ENCODE measurements around the gene NEURL4. TPM values are rescaled to one million over a fixed set of nuclear protein-coding genes. Genes with fewer than 3 reads are reported as not detected.

NEURL4 gene
- polyA plus RNA-seq, 1 donor from 2014 or later, result 1.7 TPM

DNA sequence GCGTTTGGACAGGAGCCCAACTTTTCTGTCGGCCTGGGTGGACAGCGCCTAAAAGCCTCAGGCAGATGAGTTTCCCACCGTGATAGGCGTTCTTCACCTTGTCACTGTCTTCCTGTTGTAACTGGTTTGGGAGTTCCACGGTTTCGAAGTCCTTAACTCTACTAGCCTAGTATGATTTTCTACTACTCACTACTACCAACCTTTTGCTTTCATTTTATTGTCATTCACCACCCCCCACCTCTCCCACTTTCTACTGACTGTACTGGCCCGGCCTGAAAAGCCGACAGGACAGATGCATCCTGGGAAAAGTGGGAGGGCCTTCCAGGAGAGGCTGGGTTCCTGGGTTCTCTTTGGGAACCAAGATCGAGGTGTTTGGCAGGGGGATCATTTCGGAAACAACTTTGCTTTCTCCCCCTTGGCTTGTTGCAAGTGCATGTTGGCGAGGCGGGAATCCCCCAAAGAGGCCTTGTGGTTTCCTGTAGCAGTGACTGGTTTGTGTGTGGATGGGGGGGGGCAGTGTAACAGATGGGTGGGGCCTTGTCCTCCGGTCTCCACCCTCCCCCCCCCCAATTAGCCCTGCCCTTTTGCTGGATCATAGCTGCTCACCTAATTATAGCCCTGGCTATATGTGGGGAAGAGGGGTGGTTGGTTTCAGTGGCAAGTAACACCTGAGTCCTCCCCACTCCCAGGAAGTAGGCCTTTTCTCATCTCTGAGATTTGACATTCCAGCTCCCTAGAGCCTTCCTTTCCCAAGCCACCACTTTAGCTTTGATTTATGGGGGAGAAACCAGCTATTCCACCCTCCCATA, 20.3 kb downstream of the NEURL4 start:
- peaks cover 14 to 39% (median 23%) of the 10 kb centered on the region in 3 donors for H3K4me1 Mint-ChIP-seq
- peak overlapping the region; percentile 95 to 99 (median 99) for H3K27ac Mint-ChIP-seq
- no peaks in the 10 kb centered on the region for H3K9me3 Mint-ChIP-seq
- H3K4me3 Mint-ChIP-seq, result peak overlapping the region; percentile 91 to 99 (median 96)
- H3K27me3 Mint-ChIP-seq, result peaks cover 2% of the 10 kb centered on the region
- H3K36me3 Mint-ChIP-seq, result peaks cover 6% of the 10 kb centered on the region

DNA sequence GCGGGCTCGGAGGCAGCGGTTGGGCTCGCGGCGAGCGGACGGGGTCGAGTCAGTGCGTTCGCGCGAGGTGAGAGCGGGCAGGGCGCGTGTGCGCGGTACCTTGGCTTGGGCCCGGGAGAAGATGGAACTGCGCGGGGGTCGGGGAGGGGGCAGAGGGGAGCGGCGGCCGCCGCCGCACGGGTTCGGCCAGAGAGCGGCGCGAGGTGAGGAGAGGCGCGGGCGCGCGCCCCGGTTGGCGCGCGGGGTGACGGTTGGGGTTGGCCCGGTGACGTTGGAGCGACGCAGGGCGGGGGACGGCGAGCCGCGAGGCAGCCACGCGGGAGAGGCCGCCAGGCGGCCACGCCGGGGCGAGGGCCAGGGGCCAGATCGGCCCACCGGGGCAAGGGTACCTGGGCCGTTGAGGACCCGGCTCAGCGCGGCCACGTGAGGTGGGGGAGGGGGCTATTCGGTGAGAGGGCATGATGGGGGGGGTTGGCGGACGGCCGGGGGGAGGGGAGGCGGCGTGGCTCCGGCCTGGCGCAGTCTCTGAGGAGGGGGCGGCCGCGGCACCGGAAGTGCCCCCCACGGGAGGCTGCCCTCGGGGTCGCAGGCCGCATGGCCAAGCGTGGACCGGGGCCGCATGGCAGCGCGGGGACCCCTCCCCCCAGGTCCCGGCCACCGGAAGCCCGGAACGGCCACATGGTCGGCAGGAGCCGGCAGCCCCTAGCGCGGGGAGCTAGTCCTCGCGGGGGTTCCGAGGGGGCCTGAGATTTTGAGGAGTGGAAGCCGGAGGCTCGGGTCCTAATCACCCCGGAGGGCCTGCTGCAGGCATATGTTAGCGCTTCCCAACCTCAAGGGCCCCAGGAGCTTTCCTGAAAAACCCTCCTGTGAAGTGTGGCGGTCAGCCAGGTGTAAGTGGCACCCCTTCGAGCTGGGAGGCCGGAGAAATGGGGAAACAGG, 21.2 kb downstream of the NEURL4 start:
- Mint-ChIP-seq H3K9me3 (no peaks in the 10 kb centered on the region), H3K27ac (peak overlapping the region; percentile 95 to 100 (median 99)), H3K27me3 (peaks cover 2% of the 10 kb centered on the region), H3K36me3 (peaks cover 6% of the 10 kb centered on the region), H3K4me3 (peak overlapping the region; percentile 91 to 99 (median 96)), H3K4me1 (peaks cover 14 to 32% (median 18%) of the 10 kb centered on the region in 3 donors)

DNA sequence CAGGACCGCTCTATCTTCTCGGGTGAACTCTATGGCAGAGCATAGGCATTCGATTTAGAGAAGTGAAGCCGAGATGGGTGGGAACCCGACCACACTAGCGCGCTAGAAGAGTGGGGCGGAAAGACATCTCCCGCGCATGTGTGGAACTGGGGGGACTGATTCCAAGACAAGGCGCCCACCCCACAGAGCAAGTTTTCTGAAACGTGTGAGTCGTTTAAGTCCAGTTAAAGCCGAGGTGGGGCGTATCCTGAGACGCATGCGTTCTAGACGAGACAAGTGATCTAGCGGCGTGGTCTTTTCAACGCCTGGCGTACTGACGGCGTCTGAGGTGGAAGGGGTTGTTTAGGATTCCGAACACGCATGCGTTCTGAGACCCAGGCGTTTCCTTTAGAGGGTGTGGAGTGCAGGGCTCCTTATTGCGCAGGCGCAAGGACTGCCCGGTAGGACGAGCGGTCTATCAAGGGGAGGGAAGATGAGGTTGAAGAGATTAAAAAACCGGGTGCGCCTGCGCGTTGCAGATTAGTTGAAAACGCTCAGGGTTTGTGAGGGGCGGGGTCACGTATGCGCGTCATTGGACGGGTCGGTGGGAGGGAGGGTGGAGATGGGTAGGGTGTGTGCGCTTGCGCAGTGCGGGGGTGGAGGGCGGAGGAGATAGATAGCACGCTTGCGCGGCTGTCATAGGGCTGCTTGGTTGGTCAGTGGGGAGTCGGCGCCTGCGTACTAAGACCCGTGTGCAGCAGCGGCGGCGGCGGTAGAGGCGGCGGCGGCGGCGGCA, 22.0 kb downstream of the NEURL4 start, which contains the start of gene EIF5A:
EIF5A (plus strand) TSS at position 718 of the 775 bp plus-strand sequence. CDS start 2,008 bp downstream, outside the sequence.
- Mint-ChIP-seq H3K4me3 (peak within 1 kb of the TSS; percentile 91 to 99 (median 96)), H3K27me3 (peaks cover 2% of the 10 kb centered on the region), H3K36me3 (peaks cover 6% of the 10 kb centered on the region), H3K9me3 (no peaks in the 10 kb centered on the region), H3K4me1 (peaks cover 14 to 28% (median 16%) of the 10 kb centered on the region in 3 donors), H3K27ac (peak within 1 kb of the TSS; percentile 95 to 100 (median 99))

DNA sequence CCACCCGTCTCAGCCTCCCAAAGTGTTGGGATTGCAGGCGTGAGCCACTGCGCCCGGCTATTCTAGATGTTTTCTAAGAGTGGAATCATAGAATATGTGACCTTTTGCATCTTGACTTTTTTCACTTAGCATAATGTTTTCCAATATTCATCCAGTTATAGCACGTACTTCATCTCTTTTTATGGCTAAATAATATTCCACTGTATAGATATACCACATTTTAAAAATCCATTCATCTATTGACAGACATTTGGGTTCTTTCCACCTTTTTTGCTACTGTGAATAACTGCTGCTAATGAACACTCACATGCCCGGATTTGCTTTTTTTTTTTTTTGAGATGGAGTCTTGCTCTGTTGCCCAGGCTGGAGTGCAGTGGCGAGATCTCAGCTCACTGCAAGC, 25.0 kb downstream of the NEURL4 start:
- Mint-ChIP-seq H3K36me3 (peaks cover 4% of the 10 kb centered on the region), H3K4me3 (no peak overlapping the region), H3K27me3 (peaks cover 5% of the 10 kb centered on the region), H3K4me1 (peaks cover 4 to 6% (median 6%) of the 10 kb centered on the region in 3 donors), H3K9me3 (no peaks in the 10 kb centered on the region), H3K27ac (peak overlapping the region in 1 of 3 donors; percentile 18)

DNA sequence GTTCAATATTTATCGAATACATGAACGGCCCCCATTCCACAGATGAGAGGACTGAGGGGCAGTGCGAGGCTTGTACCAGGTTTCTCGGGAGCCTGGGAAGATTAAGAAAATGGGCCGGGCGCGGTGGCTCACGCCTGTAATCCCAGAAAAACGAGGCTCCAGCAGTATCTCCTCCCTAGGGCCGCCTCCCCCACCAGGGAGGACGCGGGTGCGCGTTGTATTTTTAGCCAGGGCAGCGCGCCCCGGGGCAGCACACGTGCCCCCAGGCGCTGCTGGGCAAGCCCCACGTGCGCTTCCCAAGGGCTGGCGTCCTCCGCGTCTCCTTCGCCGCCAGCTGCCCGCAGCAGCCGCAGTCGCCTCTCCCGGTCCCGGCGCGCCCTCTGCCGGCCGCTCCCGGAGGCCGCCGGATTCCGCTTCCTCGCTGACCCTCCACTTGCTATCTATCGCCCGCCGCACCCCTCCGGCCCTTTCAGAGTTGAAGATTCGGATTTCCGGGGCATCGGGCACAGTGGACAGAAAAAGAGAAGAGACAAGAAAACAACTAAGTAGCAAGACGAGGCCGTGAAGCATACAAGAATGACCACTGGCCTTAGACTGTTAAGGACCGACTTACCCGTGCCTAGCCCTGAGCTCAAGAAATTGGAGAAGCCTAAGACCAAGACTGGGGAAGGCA, 32.8 kb downstream of the NEURL4 start:
- Mint-ChIP-seq H3K9me3 (no peaks in the 10 kb centered on the region), H3K27ac (peak overlapping the region in 1 of 3 donors; percentile 85), H3K4me1 (peaks cover 10 to 13% (median 13%) of the 10 kb centered on the region in 3 donors), H3K27me3 (peaks cover 12% of the 10 kb centered on the region), H3K36me3 (peaks cover 2% of the 10 kb centered on the region), H3K4me3 (peak overlapping the region; percentile 16 to 77 (median 66))

DNA sequence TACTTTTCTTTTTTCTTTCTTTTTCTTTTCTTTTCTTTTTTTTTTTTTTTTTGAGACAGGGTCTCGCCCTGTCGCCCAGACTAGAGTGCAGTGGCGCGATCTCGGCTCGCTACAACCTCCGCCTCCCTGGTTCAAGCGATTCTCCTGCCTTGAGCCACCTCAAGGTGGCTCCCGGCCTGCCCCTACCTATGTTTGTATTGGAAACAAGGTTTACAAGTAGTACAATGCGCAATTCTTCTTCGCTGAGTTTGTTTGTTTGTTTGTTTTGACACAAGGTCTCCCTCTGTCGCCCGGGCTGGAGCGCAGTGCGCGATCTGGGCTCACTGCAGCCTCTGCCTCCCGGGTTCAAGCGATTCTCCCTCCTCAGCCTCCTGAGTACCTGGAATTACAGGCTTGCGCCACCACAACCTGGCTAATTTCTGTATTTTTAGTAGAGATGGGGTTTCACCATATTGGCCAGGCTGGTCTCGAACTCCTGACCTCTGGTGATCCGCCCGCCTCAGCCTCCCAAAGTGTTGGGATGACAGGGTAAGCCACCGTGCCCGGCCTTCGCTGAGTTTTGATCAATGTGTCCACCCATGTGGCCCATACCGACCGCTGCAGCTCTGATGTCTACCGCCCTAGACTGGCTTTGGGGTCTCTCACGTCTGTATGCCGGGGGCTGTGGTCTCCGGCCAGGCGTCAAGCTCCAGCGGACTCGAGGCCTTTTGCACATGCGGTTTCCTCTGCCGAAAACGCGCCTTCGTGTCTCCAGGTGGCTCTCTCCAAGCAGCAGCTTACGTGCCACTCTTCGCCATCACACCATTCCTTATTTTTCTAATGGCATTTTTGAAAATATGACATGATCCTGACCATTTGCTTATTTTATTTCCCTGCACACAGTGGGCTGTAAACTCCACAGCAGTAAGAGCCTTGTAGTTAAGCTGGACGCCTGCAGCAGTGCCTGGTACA, 33.6 kb downstream of the NEURL4 start:
- Mint-ChIP-seq H3K27ac (peak overlapping the region in 2 of 3 donors; percentile 69 to 93), H3K36me3 (peaks cover 1% of the 10 kb centered on the region), H3K9me3 (no peaks in the 10 kb centered on the region), H3K4me1 (peaks cover 10 to 13% (median 13%) of the 10 kb centered on the region in 3 donors), H3K27me3 (peaks cover 14% of the 10 kb centered on the region), H3K4me3 (peak overlapping the region; percentile 55 to 95 (median 82))

DNA sequence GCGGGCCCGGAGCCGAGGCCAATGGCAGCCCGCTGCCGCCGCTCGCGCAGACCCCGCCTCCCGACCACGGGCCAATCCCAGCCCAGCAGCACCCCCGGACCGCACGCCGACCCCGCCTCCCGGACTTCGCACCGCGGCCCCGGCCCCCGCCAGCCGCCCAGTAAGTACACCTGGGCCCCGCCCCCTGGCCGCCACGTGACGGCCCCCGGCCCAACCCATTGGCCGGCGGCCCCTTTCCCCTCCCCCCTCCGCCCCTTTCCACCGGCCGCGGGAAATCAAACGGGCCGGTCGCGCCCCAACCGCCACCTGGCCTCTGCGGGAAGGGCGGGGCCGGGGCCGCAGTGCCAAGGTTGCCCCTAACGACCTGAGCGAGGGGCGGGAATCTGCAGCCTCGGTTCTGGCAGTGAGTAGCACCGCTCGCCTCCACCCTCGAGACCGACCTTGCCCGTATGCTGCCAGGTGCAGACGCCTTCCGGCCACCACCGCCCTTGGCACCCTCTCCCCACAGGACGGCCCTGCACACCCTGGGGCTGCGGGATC, 34.5 kb downstream of the NEURL4 start, which contains the start of gene YBX2:
YBX2 (minus strand) TSS at position 26 of the 540 bp plus-strand sequence. CDS start 139 bp downstream, outside the sequence.
- peaks cover 10 to 13% (median 13%) of the 10 kb centered on the region in 3 donors for H3K4me1 Mint-ChIP-seq
- H3K9me3 Mint-ChIP-seq, result no peaks in the 10 kb centered on the region
- H3K27ac Mint-ChIP-seq, result peak within 1 kb of the TSS in 2 of 3 donors; percentile 69 to 93
- H3K36me3 Mint-ChIP-seq, result no peaks in the 10 kb centered on the region
- H3K4me3 Mint-ChIP-seq, result peak within 1 kb of the TSS; percentile 55 to 95 (median 82)
- H3K27me3 Mint-ChIP-seq, result peaks cover 19% of the 10 kb centered on the region

DNA sequence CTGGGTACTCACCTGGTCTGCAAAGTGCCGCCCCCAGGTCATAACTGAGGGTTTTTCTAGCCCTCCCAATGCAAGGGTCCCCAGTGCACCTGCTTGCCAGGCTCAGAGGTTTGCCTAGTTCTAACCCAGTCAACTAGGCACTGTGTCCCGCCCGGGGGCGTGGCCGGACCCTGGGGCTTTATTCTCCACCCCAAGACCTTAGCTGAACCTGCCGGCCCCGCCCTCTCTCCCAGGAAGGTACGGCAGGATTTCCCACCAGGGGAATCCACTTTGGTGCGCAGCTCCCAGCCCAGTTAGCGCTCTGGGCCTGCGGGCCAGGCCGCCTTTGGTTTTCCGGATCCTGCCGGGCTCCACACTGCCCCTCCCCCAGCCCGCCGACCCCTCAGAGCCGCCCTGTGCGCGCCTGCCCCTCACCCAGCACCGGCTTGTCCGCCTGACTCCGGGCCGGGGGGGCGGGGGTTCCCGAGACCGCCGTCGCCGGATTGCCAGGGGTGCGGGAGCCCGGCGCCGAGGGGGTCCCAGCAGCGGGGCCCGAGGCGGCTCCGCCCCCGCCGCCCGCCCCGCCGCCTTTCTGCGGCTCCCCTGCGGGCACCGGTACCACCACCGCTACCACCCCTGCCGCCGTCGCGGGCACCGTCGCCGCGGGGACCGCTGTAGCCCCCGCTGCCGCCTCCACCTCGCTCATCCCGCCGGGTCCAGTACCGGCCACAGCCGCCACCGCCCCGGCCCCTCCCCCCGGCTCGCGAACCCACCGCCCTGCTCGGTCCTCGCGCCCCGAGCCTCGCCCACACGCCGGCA, 35.1 kb downstream of the NEURL4 start:
- Mint-ChIP-seq H3K27ac (peak overlapping the region in 1 of 3 donors; percentile 68), H3K36me3 (no peaks in the 10 kb centered on the region), H3K27me3 (peaks cover 19% of the 10 kb centered on the region), H3K4me3 (peak overlapping the region; percentile 41 to 68 (median 50)), H3K9me3 (no peaks in the 10 kb centered on the region), H3K4me1 (peaks cover 10 to 13% (median 13%) of the 10 kb centered on the region in 3 donors)

DNA sequence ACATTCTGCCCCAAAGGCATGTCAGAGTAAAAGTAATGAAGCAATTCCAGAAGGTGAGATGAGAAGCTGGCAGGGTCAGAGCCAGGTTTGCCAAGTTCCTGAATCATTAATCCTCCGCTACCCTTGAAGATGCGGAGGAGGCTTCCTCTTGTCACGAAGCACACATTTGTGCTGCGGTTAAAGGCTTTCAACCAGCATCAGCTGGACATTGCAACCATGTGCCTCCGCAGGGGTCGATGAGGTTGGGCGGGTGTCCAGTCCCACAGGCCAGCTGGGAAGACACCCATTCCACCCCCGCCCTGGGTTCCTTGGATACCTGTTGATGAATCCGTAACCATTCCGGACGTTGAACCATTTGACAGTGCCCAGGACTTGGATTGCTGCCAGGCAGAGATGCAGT, 36.0 kb downstream of the NEURL4 start:
- no peaks in the 10 kb centered on the region for H3K9me3 Mint-ChIP-seq
- H3K27me3 Mint-ChIP-seq, result peaks cover 24% of the 10 kb centered on the region
- H3K36me3 Mint-ChIP-seq, result no peaks in the 10 kb centered on the region
- H3K4me3 Mint-ChIP-seq, result peak overlapping the region in 3 of 4 donors; percentile 50 to 68 (median 51)
- peak overlapping the region in 1 of 3 donors; percentile 68 for H3K27ac Mint-ChIP-seq
- H3K4me1 Mint-ChIP-seq, result peaks cover 10 to 13% (median 13%) of the 10 kb centered on the region in 3 donors

DNA sequence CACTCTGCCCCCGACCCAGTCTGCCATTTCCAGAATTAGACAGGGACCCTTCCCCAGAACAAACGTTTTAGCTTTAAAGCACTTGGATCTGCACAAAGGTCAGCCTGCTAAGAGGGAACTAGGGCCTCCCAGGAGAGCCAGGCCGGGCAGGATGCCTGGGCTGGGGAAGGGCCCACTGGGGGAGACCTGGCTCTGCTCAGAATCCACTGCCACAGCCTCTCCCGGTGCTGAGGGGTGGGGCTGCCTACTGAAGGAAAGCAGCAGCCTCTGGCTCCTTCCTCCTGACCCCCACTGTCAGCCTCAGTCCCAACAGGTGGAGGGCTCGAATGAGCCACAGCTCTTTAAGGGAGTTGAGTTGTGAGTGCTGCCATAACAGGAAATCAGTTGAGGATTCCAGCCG, 36.4 kb downstream of the NEURL4 start:
- Mint-ChIP-seq H3K27me3 (peaks cover 24% of the 10 kb centered on the region), H3K27ac (peak overlapping the region in 1 of 3 donors; percentile 68), H3K4me1 (peaks cover 10 to 13% (median 13%) of the 10 kb centered on the region in 3 donors), H3K36me3 (no peaks in the 10 kb centered on the region), H3K9me3 (no peaks in the 10 kb centered on the region), H3K4me3 (peak overlapping the region in 2 of 4 donors; percentile 50 to 68)

DNA sequence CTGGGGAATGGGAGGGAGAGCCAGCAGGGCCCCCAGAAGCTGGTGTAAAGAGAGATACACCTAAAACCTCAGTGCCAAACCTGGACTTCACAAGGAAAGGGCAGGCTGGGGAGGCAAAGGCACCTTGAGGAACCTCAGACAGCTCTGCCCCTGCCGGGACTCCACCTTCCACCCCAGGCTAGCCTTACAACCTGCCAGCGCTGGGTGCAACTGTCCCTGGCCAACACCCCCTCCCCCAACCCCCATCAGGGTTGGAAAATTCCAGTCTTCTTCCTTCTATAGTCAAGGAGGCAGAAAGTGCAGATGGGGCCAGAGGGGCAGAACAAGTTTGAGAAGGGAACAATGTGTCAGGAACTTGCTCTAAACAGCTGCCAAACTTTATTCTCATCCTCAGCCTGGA, 36.9 kb downstream of the NEURL4 start:
- Mint-ChIP-seq H3K4me1 (peaks cover 10 to 13% (median 13%) of the 10 kb centered on the region in 3 donors), H3K27ac (no peak overlapping the region), H3K9me3 (no peaks in the 10 kb centered on the region), H3K4me3 (no peak overlapping the region), H3K27me3 (peaks cover 24% of the 10 kb centered on the region), H3K36me3 (no peaks in the 10 kb centered on the region)

DNA sequence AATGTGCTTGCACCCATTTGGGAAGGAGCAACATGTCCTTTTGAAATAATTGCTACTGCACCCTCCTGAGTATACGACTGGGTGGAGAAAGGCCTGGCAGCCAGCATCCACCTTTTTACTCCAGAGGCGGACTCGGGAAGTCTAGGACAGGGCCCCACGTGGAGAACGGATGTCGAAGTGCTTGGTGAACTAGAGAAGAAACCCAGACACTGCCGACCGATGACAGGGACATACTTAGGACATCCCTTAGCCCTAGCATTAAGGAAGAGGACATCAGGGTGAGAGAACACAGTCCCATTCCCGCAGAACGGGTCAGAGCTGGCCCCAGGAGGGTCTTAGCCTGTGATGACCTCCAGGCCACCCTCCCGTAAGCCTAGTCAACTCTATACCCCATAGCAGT, 38.5 kb downstream of the NEURL4 start:
- no peaks in the 10 kb centered on the region for H3K36me3 Mint-ChIP-seq
- peaks cover 0 to 10% (median 9%) of the 10 kb centered on the region in 3 donors for H3K4me1 Mint-ChIP-seq
- H3K4me3 Mint-ChIP-seq, result no peak overlapping the region
- H3K27ac Mint-ChIP-seq, result peak overlapping the region in 1 of 3 donors; percentile 62
- H3K27me3 Mint-ChIP-seq, result peaks cover 28% of the 10 kb centered on the region
- H3K9me3 Mint-ChIP-seq, result no peaks in the 10 kb centered on the region

All from IgD-negative memory B cell (primary cell).